ENCODE results near the gene HGFAC. TPM values are rescaled to one million over a fixed set of nuclear protein-coding genes. Genes with fewer than 3 reads are reported as not detected.

Gene HGFAC
- total RNA-seq, 1 experiment from 2014 or later, result 0.28 TPM

GRCh38 chr4:3397128-3397527, 44.6 kb upstream of the HGFAC start:
- peaks cover 38% of the 10 kb centered on the region for H3K36me3 Mint-ChIP-seq (ENCODE audit: insufficient read depth, unreplicated experiment)
- no peak overlapping the region for H3K27ac Mint-ChIP-seq (ENCODE audit: low read depth, unreplicated experiment)
- H3K4me3 Mint-ChIP-seq (ENCODE audit: unreplicated experiment), result no peak overlapping the region
- no peaks in the 10 kb centered on the region for H3K9me3 Mint-ChIP-seq (ENCODE audit: unreplicated experiment)
- no peak for DNase-seq (ENCODE audit: unreplicated experiment)
- no TSS peak for BruUV-seq (replicated peaks)
- ChIA-PET CTCF (no interaction called here), POLR2A (no interaction called here)
- no peaks in the 10 kb centered on the region for H3K27me3 Mint-ChIP-seq (ENCODE audit: insufficient read depth, unreplicated experiment)
- TF ChIP-seq CTCF (IDR thresholded peaks at IDR 0.05; ENCODE audit: unreplicated experiment), result no peak
- intact Hi-C loops (cut with micrococcal nuclease), result no loop called here
- H3K4me1 Mint-ChIP-seq (ENCODE audit: insufficient read depth, unreplicated experiment), result peaks cover 6% of the 10 kb centered on the region

- Mint-ChIP-seq H3K4me3 (ENCODE audit: unreplicated experiment) (no peak overlapping the region), H3K4me1 (ENCODE audit: insufficient read depth, unreplicated experiment) (peaks cover 6% of the 10 kb centered on the region), H3K36me3 (ENCODE audit: insufficient read depth, unreplicated experiment) (peaks cover 27% of the 10 kb centered on the region), H3K27ac (ENCODE audit: low read depth, unreplicated experiment) (no peak overlapping the region), H3K27me3 (ENCODE audit: insufficient read depth, unreplicated experiment) (no peaks in the 10 kb centered on the region), H3K9me3 (ENCODE audit: unreplicated experiment) (no peaks in the 10 kb centered on the region)
- intact Hi-C loops (cut with micrococcal nuclease), result no loop called here
- peak; percentile 34 for DNase-seq (ENCODE audit: unreplicated experiment)
- CTCF ChIA-PET, result interaction anchor here (0.6 to 1.1 kb wide), 3 partner anchors 14 to 481 kb away, joined by 3 to 4 read pairs (median 3); no protein-coding TSS in a partner anchor
- POLR2A ChIA-PET, result no interaction called here
- no TSS peak for BruUV-seq (replicated peaks)
- TF ChIP-seq CTCF (IDR thresholded peaks at IDR 0.05; ENCODE audit: unreplicated experiment), result no peak
Observed at GRCh38 chr4:3399277-3400194, 42.2 kb upstream of the HGFAC start.

- BruUV-seq (replicated peaks), result no TSS peak
- Mint-ChIP-seq H3K36me3 (ENCODE audit: insufficient read depth, unreplicated experiment) (peaks cover 24% of the 10 kb centered on the region), H3K27ac (ENCODE audit: low read depth, unreplicated experiment) (no peak overlapping the region), H3K4me3 (ENCODE audit: unreplicated experiment) (no peak overlapping the region), H3K9me3 (ENCODE audit: unreplicated experiment) (no peaks in the 10 kb centered on the region), H3K27me3 (ENCODE audit: insufficient read depth, unreplicated experiment) (no peaks in the 10 kb centered on the region), H3K4me1 (ENCODE audit: insufficient read depth, unreplicated experiment) (peaks cover 6% of the 10 kb centered on the region)
- intact Hi-C loops (cut with micrococcal nuclease), result no loop called here
- CTCF ChIA-PET, result no interaction called here
- DNase-seq (ENCODE audit: unreplicated experiment), result no peak
- POLR2A ChIA-PET, result no interaction called here
- no peak for TF ChIP-seq CTCF (IDR thresholded peaks at IDR 0.05; ENCODE audit: unreplicated experiment)
Observed at GRCh38 chr4:3401436-3402171, 40.2 kb upstream of the HGFAC start.

Data from MCF 10A (cell line).